Stimulated activated naive CD4-positive, alpha-beta T cell (primary cell): Measurements from ENCODE around the gene MGAT1.
"Not testable (repeated sequence)": the region's sequence is repeated elsewhere in the genome, so short reads cannot be mapped to it uniquely, and the experiment has no call there.

Source experiments
- DNase-seq, 6 experiments: peaks; one replicate each; lab custom pipeline; 2025; lab: John Stamatoyannopoulos, UW

MGAT1 gene

GRCh38 chr5:180804129-180804618 lies 1.6 kb upstream of the MGAT1 start:
- no peak for DNase-seq

- peak; percentile 62 to 86 (median 77) for DNase-seq
Observed at GRCh38 chr5:180803181-180804128, 849 bp upstream of the MGAT1 start.

DNA sequence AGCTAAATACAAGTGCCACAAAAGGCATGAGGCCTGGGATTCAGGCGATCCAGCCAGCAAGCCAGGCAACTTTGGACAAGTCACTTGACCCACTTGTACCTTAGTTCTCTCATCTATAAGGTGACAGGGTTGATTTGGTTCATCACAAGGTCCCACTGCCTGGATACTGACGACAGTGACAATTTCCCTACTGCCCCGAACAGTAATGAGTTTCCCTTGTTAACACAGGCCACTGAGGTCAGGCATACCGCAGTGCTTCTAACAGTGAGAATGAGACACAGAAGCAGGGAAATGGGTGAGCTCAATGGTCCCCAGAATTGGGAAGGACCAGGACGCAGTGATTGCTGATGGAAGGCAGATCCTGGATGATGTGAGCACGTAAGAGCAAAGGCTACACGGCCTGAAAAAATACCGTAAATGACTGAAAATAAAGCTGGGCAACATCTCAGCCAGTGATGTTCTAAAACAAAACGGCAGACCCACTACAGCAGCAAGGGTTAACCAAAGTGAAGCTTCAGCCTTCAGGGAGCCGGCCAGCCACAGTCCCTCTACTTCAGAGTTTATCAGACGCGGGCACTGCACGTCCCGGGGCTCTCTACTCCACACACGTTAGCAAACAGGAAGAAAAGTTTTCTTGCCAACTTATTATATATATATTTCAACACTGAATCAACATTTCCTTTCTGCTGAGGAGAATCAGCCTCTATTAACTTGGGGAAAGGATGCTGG lies 846 bp downstream of the MGAT1 start:
- peak in 1 of 6 experiments; percentile 70 for DNase-seq

DNA sequence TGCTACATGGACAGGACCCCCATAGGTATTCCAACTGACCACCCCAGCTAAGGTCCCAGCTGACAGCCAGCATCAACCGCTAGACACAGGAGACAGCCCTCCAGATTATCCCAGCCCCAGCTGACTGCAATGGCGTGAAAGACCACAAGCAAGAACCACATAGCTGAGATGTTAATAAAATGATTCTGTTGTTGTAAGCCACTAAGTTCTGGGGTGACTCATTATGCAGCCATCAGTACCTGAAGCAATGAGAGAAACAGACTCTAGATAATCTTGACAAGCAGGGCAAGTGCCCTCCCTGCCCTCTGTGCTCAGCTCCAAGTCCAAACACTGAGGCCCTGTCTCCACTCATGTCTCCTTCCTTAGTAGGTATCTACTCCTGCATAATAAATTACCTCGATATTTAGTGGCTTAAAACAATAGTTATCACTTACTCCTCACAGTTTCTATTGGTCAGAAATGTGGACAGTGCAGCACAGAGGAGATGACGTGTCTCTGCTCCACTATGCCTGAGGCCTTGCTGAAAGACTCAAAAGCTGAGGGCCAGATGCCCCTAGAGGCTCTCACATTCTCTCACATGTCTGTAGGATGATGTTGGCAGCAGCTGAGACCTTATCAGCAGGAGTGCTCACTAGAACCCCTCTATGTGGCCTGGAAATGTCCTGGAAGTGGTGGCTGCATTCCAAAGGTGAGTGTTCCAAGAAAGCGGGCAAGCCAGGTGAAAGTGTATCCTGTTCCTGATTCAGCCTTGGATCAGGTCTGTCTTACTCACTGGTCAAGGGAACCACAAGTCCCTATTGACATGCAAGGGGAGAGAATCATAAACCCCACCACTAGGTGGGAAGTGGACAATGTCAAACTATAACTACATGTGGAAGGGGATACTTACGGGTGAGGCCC lies 2.5 kb downstream of the MGAT1 start:
- DNase-seq = no peak

GRCh38 chr5:180799194-180799593 lies 3.4 kb downstream of the MGAT1 start:
- no peak for DNase-seq

GRCh38 chr5:180798193-180798592 lies 4.4 kb downstream of the MGAT1 start:
- DNase-seq = no peak

GRCh38 chr5:180797256-180798192 lies 5.1 kb downstream of the MGAT1 start:
- no peak for DNase-seq

DNA sequence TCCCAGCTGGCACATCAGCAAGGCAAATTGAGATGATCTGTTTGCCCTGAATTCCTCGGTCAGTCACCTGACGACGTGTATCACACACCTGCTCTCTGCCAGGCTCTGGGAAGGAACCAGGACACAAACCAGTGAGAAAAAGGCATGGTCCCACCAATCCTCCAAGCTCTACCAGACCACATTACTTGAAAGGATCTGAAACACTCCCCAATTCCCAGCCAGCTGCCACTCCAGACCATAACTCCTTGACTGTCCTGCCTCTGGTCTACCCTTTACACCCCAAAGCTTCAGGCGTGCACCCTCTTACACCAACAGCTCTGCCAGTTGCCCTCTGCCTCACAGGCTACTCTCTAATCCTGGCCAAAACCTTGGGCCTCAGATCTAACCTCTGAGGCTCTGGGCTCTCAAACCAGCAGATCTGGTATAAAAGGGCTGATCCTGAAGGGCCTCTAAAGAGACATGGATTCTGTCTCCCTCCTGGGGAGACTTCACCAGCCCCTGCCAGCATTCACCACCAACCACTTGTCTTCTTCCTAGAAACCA lies 6.8 kb downstream of the MGAT1 start:
- DNase-seq = no peak

- no peak for DNase-seq
Observed at GRCh38 chr5:180792965-180793287, 9.7 kb downstream of the MGAT1 start.

DNA sequence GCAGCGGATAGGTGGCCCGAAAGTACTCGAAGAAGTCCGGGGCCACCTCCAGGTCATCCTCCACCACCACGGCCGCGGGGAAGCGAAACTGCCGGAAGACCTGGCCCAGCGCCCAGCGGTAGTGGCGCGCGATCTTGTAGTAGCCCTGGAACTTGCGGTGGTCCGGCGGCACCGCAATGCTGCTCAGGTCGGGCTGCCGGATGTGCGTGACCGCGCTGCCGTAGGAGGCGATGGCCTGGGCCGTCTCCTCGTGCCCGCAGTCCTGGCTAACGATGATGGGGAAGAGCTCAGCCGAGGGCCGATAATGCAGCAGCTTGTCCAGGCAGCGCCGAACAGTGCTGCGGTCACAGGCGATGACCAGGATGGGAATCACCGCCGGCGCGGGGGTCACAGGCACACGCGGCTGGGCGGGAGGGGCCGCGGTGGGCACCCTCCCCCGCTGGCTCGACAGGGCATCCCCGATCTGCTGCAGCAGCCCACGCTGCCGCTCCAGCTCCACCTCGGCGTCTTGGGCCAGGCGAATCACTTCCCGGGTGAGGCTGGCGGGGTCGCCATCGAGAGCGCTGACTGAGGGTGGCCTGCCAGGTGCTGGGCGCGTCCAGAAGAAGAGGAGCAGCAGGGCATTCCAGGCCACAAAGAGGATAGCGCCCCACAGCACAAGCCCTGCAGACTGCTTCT lies 10.2 kb downstream of the MGAT1 start:
- DNase-seq = no peak

DNA sequence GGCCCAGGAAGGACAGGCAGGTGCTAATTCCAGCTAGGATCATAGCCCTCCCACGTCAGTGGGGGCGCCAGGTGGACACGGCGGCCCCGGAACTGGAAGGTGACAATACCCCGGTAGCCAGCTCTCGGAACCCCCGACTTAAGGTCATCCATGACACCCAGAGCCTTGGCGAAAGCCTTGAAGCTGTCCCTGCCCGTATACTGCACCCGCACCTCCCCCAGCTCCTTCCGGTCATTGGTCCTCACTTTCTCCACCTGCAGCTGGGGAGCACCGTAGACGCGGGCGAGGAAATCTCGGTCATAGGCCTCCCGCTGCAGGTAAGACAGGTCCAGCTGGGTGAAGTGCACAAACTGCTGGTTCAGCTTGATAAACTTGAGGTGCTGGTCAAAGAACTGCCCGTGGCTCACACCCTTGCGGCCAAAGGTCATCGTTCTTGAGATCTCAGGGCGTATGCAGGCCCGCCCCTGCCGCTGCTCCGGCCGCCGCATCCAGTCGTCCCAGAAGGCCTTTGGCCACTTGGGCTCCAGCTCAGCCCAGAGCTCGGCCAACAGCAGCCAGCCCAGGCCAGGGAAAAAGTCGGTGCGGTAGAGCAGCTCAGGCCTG lies 10.9 kb downstream of the MGAT1 start:
- no peak for DNase-seq

GRCh38 chr5:180790524-180790923 lies 12.1 kb downstream of the MGAT1 start:
- no peak for DNase-seq

- no peak for DNase-seq
Observed at GRCh38 chr5:180790020-180790419, 12.6 kb downstream of the MGAT1 start.

GRCh38 chr5:180788651-180789410 lies 13.8 kb downstream of the MGAT1 start:
- DNase-seq = not testable (repeated sequence)

- DNase-seq = no peak
Observed at GRCh38 chr5:180787711-180788431, 14.7 kb downstream of the MGAT1 start.

GRCh38 chr5:180786531-180787398 lies 15.8 kb downstream of the MGAT1 start:
- no peak for DNase-seq

DNA sequence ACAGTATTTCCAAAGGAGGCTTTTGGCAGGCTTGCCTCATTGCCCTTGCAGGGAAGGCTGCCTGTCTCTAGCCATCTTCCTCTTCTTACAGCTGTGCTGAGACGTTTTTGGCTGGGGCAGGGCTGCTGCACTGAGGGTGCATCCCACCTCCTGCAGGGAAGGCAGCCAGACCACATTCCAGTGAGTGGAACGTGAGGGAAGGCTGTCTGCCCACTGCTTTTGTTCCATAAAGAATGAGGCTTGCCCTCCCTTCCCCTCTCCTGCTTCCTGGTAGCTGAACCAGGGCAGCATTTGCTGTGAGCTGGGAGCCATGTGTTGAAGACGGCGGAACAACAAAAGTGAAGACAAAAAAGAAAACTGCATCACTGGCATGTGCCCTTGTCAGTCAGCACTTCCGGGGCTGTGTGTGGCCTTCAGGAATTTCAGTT lies 16.8 kb downstream of the MGAT1 start:
- no peak for DNase-seq
